PC-3 (cell line): ENCODE measurements around the gene PLBD1. TPM values are rescaled to one million over a fixed set of nuclear protein-coding genes. Genes with fewer than 3 reads are reported as not detected.

ENCODE experiments used
- ATAC-seq: fragments of 200-7000 bp; cut with Tn5 transposase; 2 replicates; pipeline ENCODE4 v1.9.1; 2020; ENCODE audit warnings: mild to moderate bottlenecking, moderate library complexity
- BruUV-seq: library from RNA; stranded (reverse); fragments of 400-500 nt; replicated peaks from 2 replicates; lab custom pipeline; 2021; lab: Mats Ljungman, UMichigan
- CTCF ChIA-PET: fragments of 300-600 bp; sonication (Branson Sonifier 250); formaldehyde crosslinking; loops from one replicate; lab custom pipeline; 2022; ENCODE audit warnings: antibody characterized with exemption; lab: Charles Lee
- POLR2A ChIA-PET: fragments of 300-600 bp; sonication (Branson Sonifier 250); formaldehyde crosslinking; loops from one replicate; lab custom pipeline; 2022; ENCODE audit warnings: antibody characterized with exemption; ENCODE audit not compliant: unreplicated experiment; lab: Charles Lee
- DNase-seq: peaks from one replicate; pipeline ENCODE4 v3.0.0-alpha.2; 2015
- H2AFZ ChIP-seq: fragments of 300-600 bp; sonication (generic); 2 replicates; pipeline ENCODE4 v1.6.0; 2016; ENCODE audit warnings: antibody characterized with exemption, low read length
- H3F3A ChIP-seq: fragments of 300-600 bp; sonication (generic); one replicate; pipeline ENCODE4 v1.6.0; 2017; ENCODE audit warnings: antibody characterized with exemption, low read length, control low read depth, mild to moderate bottlenecking; ENCODE audit not compliant: unreplicated experiment
- H3K27ac ChIP-seq: fragments of 300-600 bp; sonication (generic); 2 replicates; pipeline ENCODE4 v1.5.1; 2016; ENCODE audit warnings: mild to moderate bottlenecking, low read length
- H3K27me3 ChIP-seq: fragments of 300-600 bp; sonication (generic); 2 replicates; pipeline ENCODE4 v1.6.1; 2016; ENCODE audit warnings: low read length, mixed read lengths
- H3K36me3 ChIP-seq: fragments of 300-600 bp; sonication (generic); 2 replicates; pipeline ENCODE4 v1.6.1; 2016; ENCODE audit warnings: low read depth, mixed run types, low read length, mixed read lengths
- H3K4me1 ChIP-seq: fragments of 300-600 bp; sonication (generic); 2 replicates; pipeline ENCODE4 v1.5.1; 2016; ENCODE audit warnings: low read length; ENCODE audit not compliant: insufficient read depth
- H3K4me2 ChIP-seq: fragments of 300-600 bp; sonication (generic); 2 replicates; pipeline ENCODE4 v1.6.0; 2016; ENCODE audit warnings: low read length
- H3K4me3 ChIP-seq: fragments of 300-600 bp; sonication (generic); 2 replicates; pipeline ENCODE4 v1.5.1; 2016; ENCODE audit warnings: mild to moderate bottlenecking, low read length, mixed read lengths
- H3K79me2 ChIP-seq: fragments of 300-600 bp; sonication (generic); 2 replicates; pipeline ENCODE4 v1.6.1; 2017; ENCODE audit warnings: low read length, mixed read lengths
- H3K9ac ChIP-seq: fragments of 300-600 bp; sonication (generic); 2 replicates; pipeline ENCODE4 v1.6.0; 2016; ENCODE audit warnings: mild to moderate bottlenecking, low read length
- H3K9me2 ChIP-seq: fragments of 300-600 bp; sonication (generic); replicated peaks from 2 replicates; pipeline ENCODE4 v1.6.1; 2016; ENCODE audit warnings: mixed run types, low read length, mixed read lengths
- H3K9me3 ChIP-seq: fragments of 300-600 bp; sonication (generic); 2 replicates; pipeline ENCODE4 v1.6.1; 2016; ENCODE audit warnings: low read length, mixed read lengths
- H4K20me1 ChIP-seq: fragments of 300-600 bp; sonication (generic); 2 replicates; pipeline ENCODE4 v1.6.1; 2016; ENCODE audit warnings: low read length, mixed read lengths
- CTCF ChIP-seq: fragments of 300-600 bp; sonication (generic); conservative IDR thresholded peaks from 2 replicates; pipeline ENCODE4 v1.5.1; 2017; ENCODE audit warnings: antibody characterized with exemption, low read depth, mild to moderate bottlenecking, low read length
- EZH2 ChIP-seq: fragments of 300-600 bp; sonication (generic); IDR thresholded peaks from one replicate; pipeline ENCODE4 v1.6.1; 2017; ENCODE audit warnings: antibody characterized with exemption, mild to moderate bottlenecking, low read length; ENCODE audit not compliant: unreplicated experiment
- EZH2phosphoT487 ChIP-seq: fragments of 300-600 bp; sonication (generic); IDR thresholded peaks from 2 replicates; pipeline ENCODE4 v1.6.1; 2018; ENCODE audit warnings: mild to moderate bottlenecking, antibody characterized with exemption, low read length, borderline replicate concordance
- intact Hi-C: fragments of 100-400 bp; cut with micrococcal nuclease; formaldehyde crosslinking; loops from 2 replicates; pipeline ENCODE4 v1.9.0; 2023
- total RNA-seq: library from RNA; depleted of rRNA; stranded (reverse); fragments of >200 nt; gene quantifications from 2 replicates; pipeline ENCODE4 v1.2.3, GENCODE V29; 2014

Gene PLBD1
- total RNA-seq, 1 experiment from 2014 or later, result 0.87 TPM

- DNase-seq, result no peak
- Histone ChIP-seq H3K4me2 (no peak overlapping the region), H3K27me3 (no peaks in the 10 kb centered on the region), H3K9ac (no peak overlapping the region), H3K4me3 (no peak overlapping the region), H3K9me3 (no peaks in the 10 kb centered on the region), H2AFZ (no peak overlapping the region), H3F3A (no peaks in the 10 kb centered on the region), H3K4me1 (no peaks in the 10 kb centered on the region), H3K27ac (no peak overlapping the region), H3K79me2 (no peaks in the 10 kb centered on the region), H4K20me1 (no peaks in the 10 kb centered on the region), H3K36me3 (peaks cover 17% of the 10 kb centered on the region), H3K9me2 (no peaks in the 10 kb centered on the region)
- no TSS peak for BruUV-seq
- TF ChIP-seq EZH2 (no peak), CTCF (no peak), EZH2phosphoT487 (no peak)
- no peak for ATAC-seq
- intact Hi-C loops, result no loop called here
- POLR2A ChIA-PET, result no interaction called here
- CTCF ChIA-PET, result no interaction called here
Observed at GRCh38 chr12:14495326-14495725, 72.4 kb downstream of the PLBD1 start.

- Histone ChIP-seq H3K9me3 (no peaks in the 10 kb centered on the region), H3K9me2 (no peaks in the 10 kb centered on the region), H3K4me2 (no peak overlapping the region), H2AFZ (no peak overlapping the region), H4K20me1 (no peaks in the 10 kb centered on the region), H3K9ac (no peak overlapping the region), H3K27me3 (no peaks in the 10 kb centered on the region), H3K36me3 (peaks cover 18% of the 10 kb centered on the region; the same call in 1 of the 2 replicates), H3K4me1 (no peaks in the 10 kb centered on the region), H3F3A (no peaks in the 10 kb centered on the region), H3K27ac (no peak overlapping the region), H3K4me3 (no peak overlapping the region), H3K79me2 (no peaks in the 10 kb centered on the region)
- BruUV-seq, result no TSS peak
- ChIA-PET CTCF (no interaction called here), POLR2A (no interaction called here)
- intact Hi-C loops, result no loop called here
- TF ChIP-seq EZH2phosphoT487 (no peak), EZH2 (no peak), CTCF (no peak)
- DNase-seq, result no peak
- ATAC-seq, result no peak
Observed at GRCh38 chr12:14482886-14483285, 84.8 kb downstream of the PLBD1 start.

- Histone ChIP-seq H3K9me2 (no peaks in the 10 kb centered on the region), H3K4me2 (no peak overlapping the region), H3K79me2 (no peaks in the 10 kb centered on the region), H3K36me3 (peaks cover 22% of the 10 kb centered on the region; the same call in 1 of the 2 replicates), H3K4me1 (no peaks in the 10 kb centered on the region), H2AFZ (no peak overlapping the region), H4K20me1 (no peaks in the 10 kb centered on the region), H3K9me3 (no peaks in the 10 kb centered on the region), H3K27ac (no peak overlapping the region), H3F3A (no peaks in the 10 kb centered on the region), H3K27me3 (no peaks in the 10 kb centered on the region), H3K4me3 (no peak overlapping the region), H3K9ac (no peak overlapping the region)
- TF ChIP-seq EZH2phosphoT487 (no peak), EZH2 (no peak), CTCF (no peak)
- intact Hi-C loops, result no loop called here
- ATAC-seq, result no peak
- ChIA-PET CTCF (no interaction called here), POLR2A (no interaction called here)
- BruUV-seq, result no TSS peak
- DNase-seq, result no peak
Observed at GRCh38 chr12:14482361-14482760, 85.3 kb downstream of the PLBD1 start.
